Central memory CD8-positive, alpha-beta T cell (primary cell): ENCODE results near the gene CD164L2.

Experiments
- ATAC-seq: fragments of 150-1000 bp; cut with Tn5 transposase; replicated peaks from 2 replicates; pipeline ENCODE4 v1.10.0; 2022; ENCODE audit warnings: mild to moderate bottlenecking, moderate FRiP score, moderate number of reproducible peaks; ENCODE audit not compliant: poor library complexity, severe bottlenecking; ENCODE audit errors: extremely low read depth
- DNase-seq, 2 donors: peaks; one replicate each; pipeline ENCODE4 v3.0.0; 2021; ENCODE audit warnings: low spot score in 2 of 2
- H3K27ac Mint-ChIP-seq: one replicate; pipeline ENCODE4 v1.8.0; 2022; ENCODE audit warnings: low read depth, mild to moderate bottlenecking, moderate library complexity, mixed read lengths
- H3K27me3 Mint-ChIP-seq: one replicate; pipeline ENCODE4 v1.8.0; 2022; ENCODE audit warnings: mixed read lengths
- H3K36me3 Mint-ChIP-seq: one replicate; pipeline ENCODE4 v1.8.0; 2022; ENCODE audit warnings: mild to moderate bottlenecking, moderate library complexity, mixed read lengths; ENCODE audit not compliant: insufficient read depth
- H3K4me1 Mint-ChIP-seq: one replicate; pipeline ENCODE4 v1.8.0; 2022; ENCODE audit warnings: mixed read lengths
- H3K4me3 Mint-ChIP-seq: one replicate; pipeline ENCODE4 v1.8.0; 2022; ENCODE audit warnings: mild to moderate bottlenecking, moderate library complexity, mixed read lengths
- H3K9me3 Mint-ChIP-seq: one replicate; pipeline ENCODE4 v1.8.0; 2022; ENCODE audit warnings: mixed read lengths

Gene CD164L2

DNA sequence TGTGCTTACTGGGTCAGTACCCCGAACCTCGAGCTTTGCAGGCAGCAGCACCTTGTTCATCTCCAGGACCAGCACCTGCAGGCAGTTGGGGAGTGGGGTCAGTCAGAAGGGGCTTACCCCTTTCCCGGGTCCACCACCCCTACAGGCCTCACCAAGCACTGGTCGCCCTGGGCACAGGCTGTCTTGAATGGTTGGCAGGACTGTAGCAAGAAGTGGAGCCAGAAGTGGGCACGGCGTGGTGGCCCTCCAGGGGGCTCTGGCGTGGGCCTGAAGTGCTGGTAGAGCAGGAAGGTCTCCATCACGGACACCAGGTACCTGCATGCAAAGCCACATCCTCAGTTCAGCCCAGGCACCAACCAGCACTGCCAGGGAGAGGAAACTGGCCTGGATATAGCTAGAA, 21.6 kb downstream of the CD164L2 start:
- H3K4me3 Mint-ChIP-seq: peak overlapping the region; percentile 70
- H3K27ac Mint-ChIP-seq: no peak overlapping the region
- H3K36me3 Mint-ChIP-seq: peaks cover 12% of the 10 kb centered on the region
- peaks cover 43% of the 10 kb centered on the region for H3K4me1 Mint-ChIP-seq
- no peak for ATAC-seq
- H3K27me3 Mint-ChIP-seq: no peaks in the 10 kb centered on the region
- no peak for DNase-seq
- H3K9me3 Mint-ChIP-seq: no peaks in the 10 kb centered on the region

DNA sequence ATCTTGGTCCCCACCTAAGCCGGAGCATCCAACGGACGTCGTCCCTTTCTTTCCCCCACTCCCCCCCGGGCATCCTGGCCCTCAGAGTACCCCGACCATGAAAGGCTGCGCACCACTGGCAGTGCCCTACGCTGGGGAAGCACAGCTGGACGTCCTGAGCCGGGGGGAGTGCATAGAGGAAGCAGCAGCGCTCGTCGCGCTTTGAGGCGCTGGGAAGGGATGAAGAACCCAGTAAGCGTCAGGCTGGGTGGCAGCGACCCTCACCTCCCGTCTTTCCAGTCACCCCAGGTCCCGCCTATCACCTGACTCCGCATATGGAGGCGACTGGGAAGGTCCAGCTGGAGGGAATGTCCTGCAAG, 22.1 kb downstream of the CD164L2 start:
- Mint-ChIP-seq H3K4me3 (peak overlapping the region; percentile 70), H3K27ac (peak overlapping the region; percentile 54), H3K36me3 (peaks cover 15% of the 10 kb centered on the region), H3K27me3 (no peaks in the 10 kb centered on the region), H3K4me1 (peaks cover 48% of the 10 kb centered on the region), H3K9me3 (no peaks in the 10 kb centered on the region)
- ATAC-seq (no peak), DNase-seq (no peak)

DNA sequence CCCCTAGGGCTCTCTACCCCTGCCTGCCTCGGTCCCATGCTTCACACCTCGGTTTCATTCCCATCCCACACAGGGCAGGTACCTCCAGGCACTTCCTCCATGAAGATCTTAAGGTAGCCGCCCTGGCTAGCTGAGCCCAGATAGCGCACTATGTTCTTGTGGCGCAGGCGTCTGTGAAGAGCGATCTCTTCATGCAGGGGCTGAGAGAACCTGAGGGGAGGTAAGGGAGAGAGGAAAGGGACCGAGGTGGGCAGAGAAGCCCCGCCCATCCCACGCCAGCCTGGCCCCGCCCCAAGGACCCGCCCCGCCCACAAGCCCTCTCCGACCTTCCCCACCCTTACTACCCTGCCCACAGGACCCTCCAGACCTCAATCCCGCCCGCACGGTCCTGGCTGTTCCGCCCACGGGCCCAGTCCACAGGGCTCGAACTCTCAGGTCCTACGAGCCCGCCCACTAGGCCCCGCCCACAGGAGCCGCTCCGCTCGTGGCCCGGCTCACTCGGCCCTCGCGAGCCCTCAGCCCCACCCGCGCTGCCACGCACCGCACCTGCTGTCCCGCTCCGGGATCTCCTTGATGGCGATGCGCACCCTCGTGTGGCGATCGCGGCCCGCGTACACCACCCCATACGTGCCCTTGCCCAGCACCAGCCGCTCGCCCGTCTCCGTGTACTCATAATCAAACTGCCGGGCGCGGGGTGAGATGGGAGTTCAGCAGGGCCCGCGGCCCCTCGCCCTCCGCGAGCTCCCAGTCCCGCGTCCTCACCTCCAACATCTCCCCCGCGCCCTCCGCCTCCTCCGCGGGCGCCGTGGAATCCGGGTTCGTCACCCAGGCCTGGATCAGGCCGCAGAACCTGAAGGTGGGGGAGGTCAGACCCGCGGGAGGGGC, 22.7 kb downstream of the CD164L2 start:
- Mint-ChIP-seq H3K9me3 (no peaks in the 10 kb centered on the region), H3K27me3 (no peaks in the 10 kb centered on the region), H3K4me3 (peak overlapping the region; percentile 70), H3K36me3 (peaks cover 15% of the 10 kb centered on the region), H3K4me1 (peaks cover 47% of the 10 kb centered on the region), H3K27ac (peak overlapping the region; percentile 54)
- no peak for DNase-seq
- ATAC-seq: no peak

DNA sequence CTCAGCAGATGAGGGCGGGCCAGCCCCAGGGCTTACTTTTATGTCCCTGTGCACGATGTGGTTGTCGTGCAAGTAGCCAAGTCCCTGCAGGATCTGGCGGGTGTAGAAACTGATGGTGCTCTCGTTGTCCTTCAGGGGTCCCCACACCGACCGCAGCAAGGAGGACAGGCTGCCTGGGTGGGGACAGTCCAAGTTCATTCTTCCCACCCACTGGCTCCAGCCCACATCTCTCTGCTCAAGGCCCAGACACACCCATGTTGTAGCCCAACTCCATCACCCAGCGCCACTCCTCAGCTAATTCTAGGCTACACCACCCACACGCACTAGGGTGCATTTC, 23.3 kb downstream of the CD164L2 start:
- H3K9me3 Mint-ChIP-seq: no peaks in the 10 kb centered on the region
- peaks cover 15% of the 10 kb centered on the region for H3K36me3 Mint-ChIP-seq
- peak overlapping the region; percentile 70 for H3K4me3 Mint-ChIP-seq
- H3K27ac Mint-ChIP-seq: peak overlapping the region; percentile 54
- no peaks in the 10 kb centered on the region for H3K27me3 Mint-ChIP-seq
- ATAC-seq (no peak), DNase-seq (no peak)
- peaks cover 45% of the 10 kb centered on the region for H3K4me1 Mint-ChIP-seq

DNA sequence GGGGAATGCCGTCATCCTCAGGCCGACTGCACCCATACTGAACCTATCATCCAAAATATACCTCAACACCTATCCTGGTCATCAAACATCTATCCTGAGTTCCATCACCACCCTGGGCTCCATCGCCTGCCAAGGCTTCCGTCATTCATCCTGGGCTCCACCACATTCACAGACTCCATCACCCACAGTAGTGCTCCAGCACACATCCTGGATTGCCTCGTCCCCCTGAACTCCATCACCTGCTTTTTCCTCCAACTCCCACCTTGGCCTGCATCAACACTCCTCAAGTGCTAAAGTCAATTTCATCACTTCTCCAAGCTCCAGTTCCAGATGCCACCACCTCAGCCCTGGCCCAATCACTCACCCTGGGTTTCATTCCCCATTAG, 24.2 kb downstream of the CD164L2 start:
- Mint-ChIP-seq H3K27ac (no peak overlapping the region), H3K4me3 (peak overlapping the region; percentile 70), H3K9me3 (no peaks in the 10 kb centered on the region), H3K27me3 (no peaks in the 10 kb centered on the region), H3K36me3 (peaks cover 15% of the 10 kb centered on the region), H3K4me1 (peaks cover 38% of the 10 kb centered on the region)
- no peak for DNase-seq
- ATAC-seq: no peak

DNA sequence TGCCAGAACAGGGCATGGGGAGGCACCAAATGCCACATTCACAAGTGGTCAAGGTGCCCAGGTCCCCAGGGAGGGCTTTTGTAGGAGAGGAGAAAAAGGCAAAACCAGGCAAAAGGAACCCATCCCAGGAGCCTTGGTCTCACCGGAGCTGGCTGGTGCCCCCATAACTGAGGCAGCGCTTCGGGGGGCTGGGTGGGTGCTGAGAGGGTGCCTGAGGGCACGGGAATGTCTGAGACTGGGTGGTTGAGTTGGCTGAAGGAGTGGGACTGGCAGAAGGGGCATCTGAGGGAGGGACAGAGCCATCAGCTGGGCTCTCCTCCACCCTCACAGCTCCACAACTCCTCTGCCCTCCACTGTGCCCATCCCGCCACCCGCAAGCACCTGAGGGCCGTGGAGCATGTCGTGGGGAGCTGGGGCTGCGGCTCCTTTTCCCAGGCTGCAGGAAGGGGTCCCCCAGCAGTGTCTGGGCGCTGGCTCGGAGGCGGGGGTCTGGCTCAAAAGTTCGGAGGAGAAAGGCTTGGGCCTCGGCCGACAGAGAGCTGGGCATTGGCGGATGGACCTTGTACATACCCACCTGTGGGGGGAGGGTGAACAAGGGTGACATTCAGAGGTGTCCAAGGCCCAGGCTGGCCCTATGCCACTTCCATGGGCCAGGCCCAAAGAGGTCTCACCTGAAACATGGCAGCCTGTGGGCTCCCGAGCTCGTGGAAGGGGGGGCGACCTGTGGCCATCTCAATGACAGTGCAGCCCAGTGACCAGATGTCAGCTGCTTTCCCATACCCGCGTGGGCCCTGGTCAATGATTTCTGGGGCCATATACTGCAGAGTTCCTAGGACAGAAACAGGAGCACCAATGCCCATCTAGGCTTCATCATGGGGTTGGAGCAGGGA, 24.9 kb downstream of the CD164L2 start:
- Mint-ChIP-seq H3K36me3 (peaks cover 17% of the 10 kb centered on the region), H3K9me3 (no peaks in the 10 kb centered on the region), H3K27me3 (no peaks in the 10 kb centered on the region), H3K4me1 (peaks cover 43% of the 10 kb centered on the region), H3K27ac (peak overlapping the region; percentile 80), H3K4me3 (peak overlapping the region; percentile 75)
- ATAC-seq (no peak), DNase-seq (no peak)

DNA sequence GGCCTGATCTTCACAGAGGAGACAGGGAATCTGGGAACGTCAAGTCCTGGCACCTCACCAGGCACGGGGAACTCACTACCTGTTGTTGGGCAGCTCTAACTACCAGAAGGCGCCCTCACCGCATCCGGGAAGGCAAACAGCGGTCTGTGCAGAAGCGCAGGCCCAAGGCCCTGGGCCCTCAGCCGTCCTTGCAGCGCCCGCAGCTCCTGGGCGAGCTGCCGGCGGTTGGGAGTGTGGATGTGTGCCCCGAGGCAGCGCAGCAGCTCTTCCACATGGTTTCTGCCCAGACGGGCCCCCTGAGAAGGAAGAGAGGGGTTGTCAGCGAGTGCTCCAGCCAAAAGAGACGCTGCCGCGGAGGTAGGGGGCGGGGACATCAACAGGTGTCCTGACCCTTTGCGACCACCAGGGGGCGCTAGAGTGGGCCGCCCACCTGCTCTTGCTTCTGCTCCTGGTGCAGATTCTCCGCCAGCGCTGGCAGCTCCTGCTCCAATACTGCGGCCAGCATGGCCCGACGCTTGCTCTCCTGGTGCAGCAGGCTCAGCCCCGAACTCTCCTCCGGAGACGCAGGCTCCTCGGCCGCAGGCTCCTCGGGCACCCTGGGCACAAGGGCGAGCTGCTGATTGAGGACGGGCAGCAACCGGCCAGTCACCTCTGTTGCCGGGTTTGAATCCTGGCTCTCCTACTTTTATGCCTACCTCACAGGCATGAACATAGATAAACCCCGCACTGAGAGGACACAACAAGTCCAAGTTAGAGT, 25.7 kb downstream of the CD164L2 start:
- H3K4me3 Mint-ChIP-seq: peak overlapping the region; percentile 75
- ATAC-seq (peak; percentile 67), DNase-seq (peak; percentile 77 to 81)
- H3K27ac Mint-ChIP-seq: peak overlapping the region; percentile 80
- H3K27me3 Mint-ChIP-seq: no peaks in the 10 kb centered on the region
- no peaks in the 10 kb centered on the region for H3K9me3 Mint-ChIP-seq
- peaks cover 20% of the 10 kb centered on the region for H3K36me3 Mint-ChIP-seq
- peaks cover 43% of the 10 kb centered on the region for H3K4me1 Mint-ChIP-seq

DNA sequence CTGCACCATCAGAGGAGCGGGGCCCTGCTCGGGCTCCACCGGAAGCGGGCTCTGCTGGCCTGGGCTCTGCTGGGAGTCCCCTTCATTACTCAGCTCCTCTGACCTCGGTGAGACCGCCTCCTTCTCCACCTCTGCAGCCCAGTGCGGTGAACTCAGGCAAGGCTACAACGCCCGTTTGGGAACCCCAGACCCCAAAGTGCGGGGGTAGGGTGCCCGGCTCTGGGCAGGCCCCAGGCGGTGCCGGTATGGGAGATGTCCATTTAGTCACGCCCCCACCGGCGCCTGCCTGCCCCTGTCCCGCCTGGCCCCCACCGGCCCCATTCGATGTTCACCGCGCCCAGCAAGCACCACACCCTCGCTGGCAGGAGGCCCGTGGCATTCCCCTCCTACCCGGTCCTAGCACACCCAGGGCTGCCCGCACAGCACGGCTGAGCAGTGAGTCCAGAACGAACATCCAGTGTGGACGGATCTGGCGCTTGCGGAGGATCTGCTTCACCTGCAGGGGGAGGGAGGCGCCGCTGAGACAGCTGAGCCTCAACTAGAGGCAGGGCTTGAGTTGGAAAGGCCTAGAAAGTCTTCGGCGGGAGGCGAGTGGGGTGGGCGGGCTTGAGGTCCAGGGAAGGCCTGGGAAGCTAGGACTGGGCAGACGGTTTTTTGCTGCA, 26.4 kb downstream of the CD164L2 start:
- DNase-seq: peak in 1 of 2 donors; percentile 32
- no peaks in the 10 kb centered on the region for H3K27me3 Mint-ChIP-seq
- peaks cover 22% of the 10 kb centered on the region for H3K36me3 Mint-ChIP-seq
- H3K9me3 Mint-ChIP-seq: no peaks in the 10 kb centered on the region
- ATAC-seq: peak; percentile 64
- H3K4me1 Mint-ChIP-seq: peaks cover 43% of the 10 kb centered on the region
- peak overlapping the region; percentile 80 for H3K27ac Mint-ChIP-seq
- peak overlapping the region; percentile 75 for H3K4me3 Mint-ChIP-seq

DNA sequence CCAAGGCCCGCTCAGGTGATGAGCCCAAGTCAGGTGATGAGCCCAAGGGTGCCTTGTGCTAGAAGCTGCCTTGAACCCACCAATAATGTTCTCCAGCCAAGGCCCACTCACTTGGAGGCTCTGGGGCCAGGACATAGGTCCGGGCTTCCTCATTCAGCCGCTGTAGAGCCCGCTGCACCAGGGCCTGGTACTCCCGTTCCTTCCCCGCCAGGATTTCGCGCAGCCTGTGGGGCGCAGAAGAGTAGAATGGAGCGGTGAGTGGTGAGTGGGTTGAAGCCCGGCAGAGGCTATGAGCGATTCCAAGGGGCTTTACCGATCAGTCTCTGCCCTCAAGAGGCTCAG, 26.9 kb downstream of the CD164L2 start:
- DNase-seq: no peak
- peaks cover 22% of the 10 kb centered on the region for H3K36me3 Mint-ChIP-seq
- peaks cover 43% of the 10 kb centered on the region for H3K4me1 Mint-ChIP-seq
- peak overlapping the region; percentile 75 for H3K4me3 Mint-ChIP-seq
- no peaks in the 10 kb centered on the region for H3K9me3 Mint-ChIP-seq
- H3K27ac Mint-ChIP-seq: peak overlapping the region; percentile 80
- no peak for ATAC-seq
- H3K27me3 Mint-ChIP-seq: no peaks in the 10 kb centered on the region

DNA sequence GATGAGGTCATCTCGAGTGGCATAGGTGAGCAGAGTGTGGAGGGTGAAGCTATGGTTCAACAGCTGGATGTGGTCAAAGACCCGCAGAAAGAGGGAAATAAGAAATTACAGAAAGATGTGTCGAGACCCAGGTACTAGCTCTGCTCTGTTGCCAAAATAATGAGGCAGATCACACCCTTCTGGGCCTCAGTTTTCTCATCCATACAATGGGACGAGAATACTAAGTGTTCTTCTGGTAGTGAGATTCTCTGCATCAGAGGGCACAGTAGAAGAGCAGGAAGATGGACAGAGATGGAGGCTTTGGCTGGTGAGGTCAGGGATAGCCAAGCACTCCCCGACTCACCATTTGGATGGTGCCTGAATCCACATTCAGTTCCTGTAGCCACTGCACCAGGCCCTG, 27.4 kb downstream of the CD164L2 start:
- peaks cover 43% of the 10 kb centered on the region for H3K4me1 Mint-ChIP-seq
- ATAC-seq (no peak), DNase-seq (no peak)
- H3K27me3 Mint-ChIP-seq: no peaks in the 10 kb centered on the region
- peaks cover 24% of the 10 kb centered on the region for H3K36me3 Mint-ChIP-seq
- H3K9me3 Mint-ChIP-seq: no peaks in the 10 kb centered on the region
- H3K27ac Mint-ChIP-seq: peak overlapping the region; percentile 88
- peak overlapping the region; percentile 75 for H3K4me3 Mint-ChIP-seq

DNA sequence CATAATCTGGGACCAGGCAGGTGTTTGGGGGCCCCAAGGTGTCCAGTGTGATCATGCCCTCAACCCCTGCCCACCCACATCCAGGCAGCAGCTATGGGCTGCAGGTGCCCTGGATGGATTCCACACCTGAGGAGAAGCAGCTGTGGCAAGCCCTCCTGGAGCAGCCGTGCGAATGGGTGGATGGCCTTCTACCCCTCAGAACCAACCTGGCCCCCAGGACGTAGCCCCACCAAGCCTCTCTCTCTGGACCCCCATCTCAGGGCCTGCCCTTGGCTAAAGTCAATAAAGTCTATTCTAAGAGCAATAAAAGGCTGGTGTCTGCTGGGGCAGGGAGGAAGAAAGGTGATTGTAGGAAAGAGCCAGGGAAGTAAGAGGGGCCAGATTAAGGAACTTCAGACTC, 29.5 kb downstream of the CD164L2 start:
- DNase-seq (no peak), ATAC-seq (no peak)
- Mint-ChIP-seq H3K27ac (no peak overlapping the region), H3K9me3 (no peaks in the 10 kb centered on the region), H3K36me3 (peaks cover 26% of the 10 kb centered on the region), H3K4me1 (peaks cover 25% of the 10 kb centered on the region), H3K4me3 (no peak overlapping the region), H3K27me3 (no peaks in the 10 kb centered on the region)

DNA sequence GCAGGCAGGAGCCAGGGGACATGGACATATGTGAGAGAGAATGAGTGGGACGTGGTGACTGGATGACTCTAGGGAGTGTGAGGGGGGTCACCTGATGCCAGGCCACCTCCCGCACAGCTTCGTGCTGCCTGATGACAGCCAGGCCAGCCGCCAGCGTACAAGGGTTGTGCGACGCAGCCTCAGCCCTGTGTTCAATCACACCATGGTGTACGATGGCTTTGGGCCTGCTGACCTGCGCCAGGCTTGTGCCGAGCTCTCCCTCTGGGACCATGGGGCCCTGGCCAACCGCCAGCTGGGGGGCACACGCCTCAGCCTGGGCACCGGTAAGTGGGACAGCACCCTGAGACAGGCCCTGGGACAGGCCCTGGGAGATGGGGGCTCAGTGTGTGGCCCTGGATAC, 30.0 kb downstream of the CD164L2 start:
- DNase-seq (no peak), ATAC-seq (no peak)
- peaks cover 25% of the 10 kb centered on the region for H3K4me1 Mint-ChIP-seq
- H3K9me3 Mint-ChIP-seq: no peaks in the 10 kb centered on the region
- H3K36me3 Mint-ChIP-seq: peaks cover 28% of the 10 kb centered on the region
- H3K4me3 Mint-ChIP-seq: no peak overlapping the region
- H3K27ac Mint-ChIP-seq: peak overlapping the region; percentile 78
- H3K27me3 Mint-ChIP-seq: no peaks in the 10 kb centered on the region
